GM23338 (cell line): Measurements from ENCODE around the gene AGAP3. TPM values are rescaled to one million over a fixed set of nuclear protein-coding genes. Genes with fewer than 3 reads are reported as not detected.

Experiments
- ATAC-seq: fragments of 200-7000 bp; cut with Tn5 transposase; 3 replicates; pipeline ENCODE4 v1.9.1; 2020
- DNase-seq: peaks from one replicate; pipeline ENCODE4 v3.0.0-alpha.2; 2015; ENCODE audit warnings: low spot score
- H2AFZ ChIP-seq: fragments of 200-600 bp; sonication (generic); 2 replicates; pipeline ENCODE4 v1.8.0; 2016; ENCODE audit warnings: antibody characterized with exemption, mild to moderate bottlenecking, moderate library complexity
- H3F3A ChIP-seq: fragments of 200-600 bp; sonication (generic); replicated peaks from 2 replicates; pipeline ENCODE4 v1.8.0; 2017; ENCODE audit warnings: antibody characterized with exemption, mixed run types, low read depth
- H3K27ac ChIP-seq: fragments of 200-600 bp; sonication (generic); 2 replicates; pipeline ENCODE4 v1.6.1; 2016; ENCODE audit warnings: low read depth
- H3K27me3 ChIP-seq: fragments of 200-600 bp; sonication (generic); 2 replicates; pipeline ENCODE4 v1.8.0; 2016; ENCODE audit warnings: mild to moderate bottlenecking, mixed run types, moderate library complexity; ENCODE audit not compliant: insufficient read depth
- H3K36me3 ChIP-seq: fragments of 200-600 bp; sonication (generic); 2 replicates; pipeline ENCODE4 v1.8.0; 2016; ENCODE audit warnings: mild to moderate bottlenecking; ENCODE audit not compliant: insufficient read depth
- H3K4me1 ChIP-seq: fragments of 200-600 bp; sonication (generic); 2 replicates; pipeline ENCODE4 v1.8.0; 2016; ENCODE audit warnings: mild to moderate bottlenecking, moderate library complexity; ENCODE audit not compliant: insufficient read depth
- H3K4me2 ChIP-seq: fragments of 200-600 bp; sonication (generic); 2 replicates; pipeline ENCODE4 v1.7.1; 2017; ENCODE audit warnings: mixed run types
- H3K4me3 ChIP-seq: fragments of 200-600 bp; sonication (generic); 2 replicates; pipeline ENCODE4 v1.6.1; 2016; ENCODE audit warnings: mixed run types
- H3K79me2 ChIP-seq: fragments of 200-600 bp; sonication (generic); replicated peaks from 2 replicates; pipeline ENCODE4 v1.8.0; 2017; ENCODE audit warnings: mild to moderate bottlenecking; ENCODE audit not compliant: insufficient read depth
- H3K9me2 ChIP-seq: fragments of 200-600 bp; sonication (generic); 2 replicates; pipeline ENCODE4 v1.8.0; 2017; ENCODE audit not compliant: insufficient read depth
- H4K20me1 ChIP-seq: fragments of 200-600 bp; sonication (generic); replicated peaks from 2 replicates; pipeline ENCODE4 v1.8.0; 2017; ENCODE audit warnings: mild to moderate bottlenecking; ENCODE audit not compliant: insufficient read depth
- H3K27ac Mint-ChIP-seq: 2 replicates; pipeline ENCODE4 v1.8.0; 2020; ENCODE audit warnings: inconsistent platforms, mild to moderate bottlenecking, moderate library complexity, mixed read lengths
- H3K27me3 Mint-ChIP-seq: 3 replicates; pipeline ENCODE4 v1.8.0; 2022; ENCODE audit warnings: low read depth, mild to moderate bottlenecking, moderate library complexity, mixed read lengths, inconsistent platforms; ENCODE audit not compliant: insufficient read depth, poor library complexity
- H3K36me3 Mint-ChIP-seq: 3 replicates; pipeline ENCODE4 v1.8.0; 2021; ENCODE audit warnings: low read depth, mild to moderate bottlenecking, inconsistent platforms, moderate library complexity, mixed read lengths
- H3K4me1 Mint-ChIP-seq: 3 replicates; pipeline ENCODE4 v1.8.0; 2020; ENCODE audit warnings: mild to moderate bottlenecking, inconsistent platforms, mixed read lengths
- H3K4me3 Mint-ChIP-seq: 3 replicates; pipeline ENCODE4 v1.8.0; 2021; ENCODE audit warnings: moderate library complexity, mild to moderate bottlenecking, inconsistent platforms, mixed read lengths
- H3K9me3 Mint-ChIP-seq: 3 replicates; pipeline ENCODE4 v1.8.0; 2020; ENCODE audit warnings: moderate library complexity, mild to moderate bottlenecking, inconsistent platforms, mixed read lengths
- CREB1 ChIP-seq: fragments of 250-450 bp; sonication (Bioruptor Pico); IDR thresholded peaks from 2 replicates; pipeline ENCODE4 v1.5.0; 2020; ENCODE audit warnings: low read depth, mild to moderate bottlenecking, moderate library complexity
- EZH2 ChIP-seq: fragments of 200-600 bp; sonication (generic); IDR thresholded peaks from one replicate; pipeline ENCODE4 v1.8.0; 2017; ENCODE audit warnings: antibody characterized with exemption, mild to moderate bottlenecking, low read depth; ENCODE audit not compliant: unreplicated experiment
- EZH2phosphoT487 ChIP-seq: fragments of 200-600 bp; sonication (generic); IDR thresholded peaks from one replicate; pipeline ENCODE4 v1.8.1; 2018; ENCODE audit warnings: antibody characterized with exemption; ENCODE audit not compliant: unreplicated experiment
- JUNB ChIP-seq: IDR thresholded peaks from one replicate; pipeline ENCODE4 v1.6.1; 2016; ENCODE audit warnings: antibody characterized with exemption; ENCODE audit not compliant: unreplicated experiment
- NANOG ChIP-seq: IDR thresholded peaks from 2 replicates; pipeline ENCODE4 v1.6.1; 2016; ENCODE audit warnings: antibody characterized with exemption, borderline replicate concordance
- POLR2AphosphoS5 ChIP-seq: IDR thresholded peaks from 2 replicates; pipeline ENCODE4 v1.6.1; 2016; ENCODE audit warnings: antibody characterized with exemption, low read depth
- STAT1 ChIP-seq: IDR thresholded peaks from one replicate; pipeline ENCODE4 v1.6.1; 2016; ENCODE audit warnings: antibody characterized with exemption; ENCODE audit not compliant: unreplicated experiment
- ZNF114 ChIP-seq: fragments of 250-450 bp; sonication (Bioruptor Pico); IDR thresholded peaks from 2 replicates; pipeline ENCODE4 v1.5.0; 2020; ENCODE audit warnings: mild to moderate bottlenecking, moderate library complexity
- ZNF331 ChIP-seq: fragments of 250-450 bp; sonication (Bioruptor Pico); IDR thresholded peaks from 2 replicates; pipeline ENCODE4 v1.5.0; 2020; ENCODE audit warnings: low read depth, mild to moderate bottlenecking, moderate library complexity
- polyA plus RNA-seq: library from polyadenylated mRNA; unstranded; fragments of >200 nt; fragmentation: Nextera tagmentation; extraction: Ambion mirVana; gene quantifications from 2 replicates; pipeline ENCODE4 v1.2.1, GENCODE V29; 2016
- total RNA-seq: library from RNA; depleted of rRNA; stranded (reverse); fragments of >200 nt; shearing (Covaris generic); gene quantifications from 2 replicates; pipeline ENCODE4 v1.2.3, GENCODE V29; 2014
- TF ChIP-seq, protein P1 (sequence below): IDR thresholded peaks from one replicate; pipeline ENCODE4 v1.6.1; 2018; ENCODE audit warnings: antibody characterized with exemption; ENCODE audit not compliant: unreplicated experiment
- TF ChIP-seq, protein P2 (sequence below): IDR thresholded peaks from 2 replicates; pipeline ENCODE4 v1.6.1; 2016; ENCODE audit warnings: antibody characterized with exemption
- TF ChIP-seq, protein P3 (sequence below), 2 experiments: fragments of 200-600 bp in 1 of 2; sonication (generic) in 1 of 2; conservative IDR thresholded peaks; 2 replicates each; pipeline versions ENCODE4 v1.5.1 to v1.6.1; 2016 to 2017; ENCODE audit warnings: antibody characterized with exemption in 2 of 2, low read depth in 2 of 2, mild to moderate bottlenecking in 2 of 2, moderate library complexity in 1 of 2
- TF ChIP-seq, protein P4 (sequence below): fragments of 250-450 bp; sonication (Bioruptor Pico); IDR thresholded peaks from 2 replicates; pipeline ENCODE4 v1.5.0; 2020; ENCODE audit warnings: mild to moderate bottlenecking, moderate library complexity

AGAP3 gene
- total and polyA plus RNA-seq, 2 experiments from 2014 or later: 24.0 to 39.2 TPM

DNA sequence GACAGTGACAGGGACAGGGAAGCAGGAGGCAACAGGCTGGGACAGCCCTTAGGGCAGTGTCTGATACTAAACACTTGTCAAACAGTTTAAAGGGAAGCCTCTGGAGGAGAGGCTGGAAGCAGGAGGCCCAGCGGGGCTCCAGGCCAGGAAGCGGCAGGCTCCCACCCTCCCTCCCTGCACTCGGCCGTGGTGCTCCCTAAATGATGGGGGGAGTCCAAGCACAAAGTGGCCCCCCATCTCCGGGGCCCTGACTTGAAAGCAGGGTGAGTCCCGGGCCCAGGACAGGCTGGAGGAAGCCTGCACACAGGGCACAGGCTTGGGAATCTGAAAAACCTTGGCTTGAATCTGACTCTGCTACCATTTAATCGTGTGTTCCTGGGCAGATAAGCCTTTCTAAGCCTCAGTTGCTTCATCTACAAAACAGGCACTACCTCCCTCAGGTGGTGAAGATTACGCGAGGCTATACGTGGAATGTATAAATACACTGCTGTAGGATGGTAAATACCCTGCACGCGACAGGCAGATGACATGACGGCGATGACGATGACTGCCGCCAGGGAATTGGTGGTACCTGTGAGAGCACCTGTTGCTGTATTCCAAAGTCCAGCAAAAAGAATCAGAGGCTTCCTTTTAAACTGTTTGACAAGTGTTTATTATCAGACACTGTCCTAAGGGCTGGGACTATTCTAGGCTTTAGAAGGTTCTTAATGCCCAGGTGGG is 47.2 kb downstream of the AGAP3 start:
- H3K4me1 ChIP-seq: peaks cover 12% of the 10 kb centered on the region
- ATAC-seq: no peak
- peaks cover 7% of the 10 kb centered on the region for H4K20me1 ChIP-seq
- H3K27ac ChIP-seq: no peak overlapping the region
- no peaks in the 10 kb centered on the region for H3K79me2 ChIP-seq
- H3K36me3 Mint-ChIP-seq: peaks cover 25% of the 10 kb centered on the region
- no peak overlapping the region for H3K4me2 ChIP-seq
- H3F3A ChIP-seq: 0 out of 2 replicates have a peak, but pooled peaks cover 2% of the 10 kb centered on the region
- H3K9me2 ChIP-seq: no peaks in the 10 kb centered on the region
- H3K4me3 ChIP-seq: no peak overlapping the region
- no peak for TF ChIP-seq CREB1 (CRISPR knock-in tag)
- TF ChIP-seq ZNF331 (CRISPR knock-in tag): no peak
- TF ChIP-seq, protein P1, sequence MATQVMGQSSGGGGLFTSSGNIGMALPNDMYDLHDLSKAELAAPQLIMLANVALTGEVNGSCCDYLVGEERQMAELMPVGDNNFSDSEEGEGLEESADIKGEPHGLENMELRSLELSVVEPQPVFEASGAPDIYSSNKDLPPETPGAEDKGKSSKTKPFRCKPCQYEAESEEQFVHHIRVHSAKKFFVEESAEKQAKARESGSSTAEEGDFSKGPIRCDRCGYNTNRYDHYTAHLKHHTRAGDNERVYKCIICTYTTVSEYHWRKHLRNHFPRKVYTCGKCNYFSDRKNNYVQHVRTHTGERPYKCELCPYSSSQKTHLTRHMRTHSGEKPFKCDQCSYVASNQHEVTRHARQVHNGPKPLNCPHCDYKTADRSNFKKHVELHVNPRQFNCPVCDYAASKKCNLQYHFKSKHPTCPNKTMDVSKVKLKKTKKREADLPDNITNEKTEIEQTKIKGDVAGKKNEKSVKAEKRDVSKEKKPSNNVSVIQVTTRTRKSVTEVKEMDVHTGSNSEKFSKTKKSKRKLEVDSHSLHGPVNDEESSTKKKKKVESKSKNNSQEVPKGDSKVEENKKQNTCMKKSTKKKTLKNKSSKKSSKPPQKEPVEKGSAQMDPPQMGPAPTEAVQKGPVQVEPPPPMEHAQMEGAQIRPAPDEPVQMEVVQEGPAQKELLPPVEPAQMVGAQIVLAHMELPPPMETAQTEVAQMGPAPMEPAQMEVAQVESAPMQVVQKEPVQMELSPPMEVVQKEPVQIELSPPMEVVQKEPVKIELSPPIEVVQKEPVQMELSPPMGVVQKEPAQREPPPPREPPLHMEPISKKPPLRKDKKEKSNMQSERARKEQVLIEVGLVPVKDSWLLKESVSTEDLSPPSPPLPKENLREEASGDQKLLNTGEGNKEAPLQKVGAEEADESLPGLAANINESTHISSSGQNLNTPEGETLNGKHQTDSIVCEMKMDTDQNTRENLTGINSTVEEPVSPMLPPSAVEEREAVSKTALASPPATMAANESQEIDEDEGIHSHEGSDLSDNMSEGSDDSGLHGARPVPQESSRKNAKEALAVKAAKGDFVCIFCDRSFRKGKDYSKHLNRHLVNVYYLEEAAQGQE: no peak
- TF ChIP-seq ZNF114: no peak
- no peak for TF ChIP-seq EZH2phosphoT487
- no peak for TF ChIP-seq POLR2AphosphoS5
- TF ChIP-seq, protein P2, sequence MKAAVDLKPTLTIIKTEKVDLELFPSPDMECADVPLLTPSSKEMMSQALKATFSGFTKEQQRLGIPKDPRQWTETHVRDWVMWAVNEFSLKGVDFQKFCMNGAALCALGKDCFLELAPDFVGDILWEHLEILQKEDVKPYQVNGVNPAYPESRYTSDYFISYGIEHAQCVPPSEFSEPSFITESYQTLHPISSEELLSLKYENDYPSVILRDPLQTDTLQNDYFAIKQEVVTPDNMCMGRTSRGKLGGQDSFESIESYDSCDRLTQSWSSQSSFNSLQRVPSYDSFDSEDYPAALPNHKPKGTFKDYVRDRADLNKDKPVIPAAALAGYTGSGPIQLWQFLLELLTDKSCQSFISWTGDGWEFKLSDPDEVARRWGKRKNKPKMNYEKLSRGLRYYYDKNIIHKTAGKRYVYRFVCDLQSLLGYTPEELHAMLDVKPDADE: no peak
- no peak for TF ChIP-seq JUNB
- TF ChIP-seq NANOG: no peak
- no peak for TF ChIP-seq STAT1
- TF ChIP-seq, protein P3, sequence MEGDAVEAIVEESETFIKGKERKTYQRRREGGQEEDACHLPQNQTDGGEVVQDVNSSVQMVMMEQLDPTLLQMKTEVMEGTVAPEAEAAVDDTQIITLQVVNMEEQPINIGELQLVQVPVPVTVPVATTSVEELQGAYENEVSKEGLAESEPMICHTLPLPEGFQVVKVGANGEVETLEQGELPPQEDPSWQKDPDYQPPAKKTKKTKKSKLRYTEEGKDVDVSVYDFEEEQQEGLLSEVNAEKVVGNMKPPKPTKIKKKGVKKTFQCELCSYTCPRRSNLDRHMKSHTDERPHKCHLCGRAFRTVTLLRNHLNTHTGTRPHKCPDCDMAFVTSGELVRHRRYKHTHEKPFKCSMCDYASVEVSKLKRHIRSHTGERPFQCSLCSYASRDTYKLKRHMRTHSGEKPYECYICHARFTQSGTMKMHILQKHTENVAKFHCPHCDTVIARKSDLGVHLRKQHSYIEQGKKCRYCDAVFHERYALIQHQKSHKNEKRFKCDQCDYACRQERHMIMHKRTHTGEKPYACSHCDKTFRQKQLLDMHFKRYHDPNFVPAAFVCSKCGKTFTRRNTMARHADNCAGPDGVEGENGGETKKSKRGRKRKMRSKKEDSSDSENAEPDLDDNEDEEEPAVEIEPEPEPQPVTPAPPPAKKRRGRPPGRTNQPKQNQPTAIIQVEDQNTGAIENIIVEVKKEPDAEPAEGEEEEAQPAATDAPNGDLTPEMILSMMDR (conservative IDR thresholded peaks at IDR 0.05; ENCODE audit: low read depth in 2 of 2): no peak
- TF ChIP-seq EZH2: no peak
- TF ChIP-seq, protein P4, sequence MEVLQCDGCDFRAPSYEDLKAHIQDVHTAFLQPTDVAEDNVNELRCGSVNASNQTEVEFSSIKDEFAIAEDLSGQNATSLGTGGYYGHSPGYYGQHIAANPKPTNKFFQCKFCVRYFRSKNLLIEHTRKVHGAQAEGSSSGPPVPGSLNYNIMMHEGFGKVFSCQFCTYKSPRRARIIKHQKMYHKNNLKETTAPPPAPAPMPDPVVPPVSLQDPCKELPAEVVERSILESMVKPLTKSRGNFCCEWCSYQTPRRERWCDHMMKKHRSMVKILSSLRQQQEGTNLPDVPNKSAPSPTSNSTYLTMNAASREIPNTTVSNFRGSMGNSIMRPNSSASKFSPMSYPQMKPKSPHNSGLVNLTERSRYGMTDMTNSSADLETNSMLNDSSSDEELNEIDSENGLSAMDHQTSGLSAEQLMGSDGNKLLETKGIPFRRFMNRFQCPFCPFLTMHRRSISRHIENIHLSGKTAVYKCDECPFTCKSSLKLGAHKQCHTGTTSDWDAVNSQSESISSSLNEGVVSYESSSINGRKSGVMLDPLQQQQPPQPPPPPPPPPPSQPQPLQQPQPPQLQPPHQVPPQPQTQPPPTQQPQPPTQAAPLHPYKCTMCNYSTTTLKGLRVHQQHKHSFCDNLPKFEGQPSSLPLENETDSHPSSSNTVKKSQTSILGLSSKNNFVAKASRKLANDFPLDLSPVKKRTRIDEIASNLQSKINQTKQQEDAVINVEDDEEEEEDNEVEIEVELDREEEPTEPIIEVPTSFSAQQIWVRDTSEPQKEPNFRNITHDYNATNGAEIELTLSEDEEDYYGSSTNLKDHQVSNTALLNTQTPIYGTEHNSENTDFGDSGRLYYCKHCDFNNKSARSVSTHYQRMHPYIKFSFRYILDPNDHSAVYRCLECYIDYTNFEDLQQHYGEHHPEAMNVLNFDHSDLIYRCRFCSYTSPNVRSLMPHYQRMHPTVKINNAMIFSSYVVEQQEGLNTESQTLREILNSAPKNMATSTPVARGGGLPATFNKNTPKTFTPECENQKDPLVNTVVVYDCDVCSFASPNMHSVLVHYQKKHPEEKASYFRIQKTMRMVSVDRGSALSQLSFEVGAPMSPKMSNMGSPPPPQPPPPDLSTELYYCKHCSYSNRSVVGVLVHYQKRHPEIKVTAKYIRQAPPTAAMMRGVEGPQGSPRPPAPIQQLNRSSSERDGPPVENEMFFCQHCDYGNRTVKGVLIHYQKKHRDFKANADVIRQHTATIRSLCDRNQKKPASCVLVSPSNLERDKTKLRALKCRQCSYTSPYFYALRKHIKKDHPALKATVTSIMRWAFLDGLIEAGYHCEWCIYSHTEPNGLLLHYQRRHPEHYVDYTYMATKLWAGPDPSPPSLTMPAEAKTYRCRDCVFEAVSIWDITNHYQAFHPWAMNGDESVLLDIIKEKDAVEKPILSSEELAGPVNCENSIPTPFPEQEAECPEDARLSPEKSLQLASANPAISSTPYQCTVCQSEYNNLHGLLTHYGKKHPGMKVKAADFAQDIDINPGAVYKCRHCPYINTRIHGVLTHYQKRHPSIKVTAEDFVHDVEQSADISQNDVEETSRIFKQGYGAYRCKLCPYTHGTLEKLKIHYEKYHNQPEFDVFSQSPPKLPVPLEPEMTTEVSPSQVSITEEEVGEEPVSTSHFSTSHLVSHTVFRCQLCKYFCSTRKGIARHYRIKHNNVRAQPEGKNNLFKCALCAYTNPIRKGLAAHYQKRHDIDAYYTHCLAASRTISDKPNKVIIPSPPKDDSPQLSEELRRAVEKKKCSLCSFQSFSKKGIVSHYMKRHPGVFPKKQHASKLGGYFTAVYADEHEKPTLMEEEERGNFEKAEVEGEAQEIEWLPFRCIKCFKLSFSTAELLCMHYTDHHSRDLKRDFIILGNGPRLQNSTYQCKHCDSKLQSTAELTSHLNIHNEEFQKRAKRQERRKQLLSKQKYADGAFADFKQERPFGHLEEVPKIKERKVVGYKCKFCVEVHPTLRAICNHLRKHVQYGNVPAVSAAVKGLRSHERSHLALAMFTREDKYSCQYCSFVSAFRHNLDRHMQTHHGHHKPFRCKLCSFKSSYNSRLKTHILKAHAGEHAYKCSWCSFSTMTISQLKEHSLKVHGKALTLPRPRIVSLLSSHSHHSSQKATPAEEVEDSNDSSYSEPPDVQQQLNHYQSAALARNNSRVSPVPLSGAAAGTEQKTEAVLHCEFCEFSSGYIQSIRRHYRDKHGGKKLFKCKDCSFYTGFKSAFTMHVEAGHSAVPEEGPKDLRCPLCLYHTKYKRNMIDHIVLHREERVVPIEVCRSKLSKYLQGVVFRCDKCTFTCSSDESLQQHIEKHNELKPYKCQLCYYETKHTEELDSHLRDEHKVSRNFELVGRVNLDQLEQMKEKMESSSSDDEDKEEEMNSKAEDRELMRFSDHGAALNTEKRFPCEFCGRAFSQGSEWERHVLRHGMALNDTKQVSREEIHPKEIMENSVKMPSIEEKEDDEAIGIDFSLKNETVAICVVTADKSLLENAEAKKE (CRISPR knock-in tag): no peak
- peaks cover under 1% of the 10 kb centered on the region; the same call in 1 of the 2 replicates for H3K27me3 ChIP-seq
- no peak for DNase-seq
- H3K36me3 ChIP-seq: no peaks in the 10 kb centered on the region
- H2AFZ ChIP-seq: no peak overlapping the region
- H3K4me1 Mint-ChIP-seq: peaks cover 14% of the 10 kb centered on the region
- no peak overlapping the region for H3K4me3 Mint-ChIP-seq
- H3K27me3 Mint-ChIP-seq: peaks cover 18% of the 10 kb centered on the region
- H3K27ac Mint-ChIP-seq: no peak overlapping the region
- H3K9me3 Mint-ChIP-seq: no peaks in the 10 kb centered on the region
